GM18511 (cell line): Measurements from ENCODE around the gene DBP.

ENCODE experiments used
- ATAC-seq: cut with Tn5 transposase; IDR thresholded peaks from one replicate; pipeline ENCODE4 v1.9.1; 2021; ENCODE audit warnings: mild to moderate bottlenecking, moderate library complexity; ENCODE audit not compliant: unreplicated experiment

DBP gene

GRCh38 chr19:48613852-48614435, 23.2 kb downstream of the DBP start:
- ATAC-seq: no peak

- ATAC-seq: no peak
Observed at GRCh38 chr19:48613024-48613851, 23.9 kb downstream of the DBP start.

- no peak for ATAC-seq
Observed at GRCh38 chr19:48611872-48612271, 25.3 kb downstream of the DBP start.

- ATAC-seq: no peak
Observed at GRCh38 chr19:48609571-48610108, 27.5 kb downstream of the DBP start.

GRCh38 chr19:48608798-48609263, 28.3 kb downstream of the DBP start:
- no peak for ATAC-seq

GRCh38 chr19:48607359-48607755, 29.8 kb downstream of the DBP start:
- no peak for ATAC-seq

GRCh38 chr19:48606463-48607358, 30.5 kb downstream of the DBP start, which contains the start of gene SPACA4:
TSS of gene SPACA4 (plus strand) at chr19:48606742. CDS start at chr19:48606979, 237 bp downstream.
- ATAC-seq: no peak

GRCh38 chr19:48603850-48604249, 33.3 kb downstream of the DBP start:
- ATAC-seq: no peak

GRCh38 chr19:48603449-48603848, 33.7 kb downstream of the DBP start:
- ATAC-seq: no peak

- no peak for ATAC-seq
Observed at GRCh38 chr19:48603001-48603400, 34.2 kb downstream of the DBP start.

GRCh38 chr19:48600679-48601417, 36.3 kb downstream of the DBP start:
- ATAC-seq: no peak

GRCh38 chr19:48598996-48599700, 38.0 kb downstream of the DBP start:
- no peak for ATAC-seq

GRCh38 chr19:48596679-48597465, 40.3 kb downstream of the DBP start:
- no peak for ATAC-seq

GRCh38 chr19:48596237-48596636, 40.9 kb downstream of the DBP start:
- ATAC-seq: no peak

GRCh38 chr19:48595833-48596232, 41.3 kb downstream of the DBP start:
- ATAC-seq: no peak

GRCh38 chr19:48595171-48595570, 42.0 kb downstream of the DBP start:
- ATAC-seq: no peak

GRCh38 chr19:48591021-48591420, 46.2 kb downstream of the DBP start:
- no peak for ATAC-seq

GRCh38 chr19:48588670-48589401, 48.3 kb downstream of the DBP start:
- ATAC-seq: no peak
